GM10266 (cell line): Measurements from ENCODE around the gene TRAPPC3L.

Experiments
- DNase-seq: peaks from one replicate; pipeline ENCODE4 v3.0.0; 2012; ENCODE audit errors: extremely low spot score
- CTCF ChIP-seq: IDR thresholded peaks from 2 replicates; pipeline ENCODE4 v1.5.1; 2012; ENCODE audit warnings: mild to moderate bottlenecking, low read depth; ENCODE audit not compliant: control insufficient read depth, insufficient read depth; ENCODE audit errors: missing control alignments

TRAPPC3L gene

GRCh38 chr6:116482780-116483179 lies 62.7 kb downstream of the TRAPPC3L start:
- no peak for DNase-seq
- no peak for TF ChIP-seq CTCF

DNA sequence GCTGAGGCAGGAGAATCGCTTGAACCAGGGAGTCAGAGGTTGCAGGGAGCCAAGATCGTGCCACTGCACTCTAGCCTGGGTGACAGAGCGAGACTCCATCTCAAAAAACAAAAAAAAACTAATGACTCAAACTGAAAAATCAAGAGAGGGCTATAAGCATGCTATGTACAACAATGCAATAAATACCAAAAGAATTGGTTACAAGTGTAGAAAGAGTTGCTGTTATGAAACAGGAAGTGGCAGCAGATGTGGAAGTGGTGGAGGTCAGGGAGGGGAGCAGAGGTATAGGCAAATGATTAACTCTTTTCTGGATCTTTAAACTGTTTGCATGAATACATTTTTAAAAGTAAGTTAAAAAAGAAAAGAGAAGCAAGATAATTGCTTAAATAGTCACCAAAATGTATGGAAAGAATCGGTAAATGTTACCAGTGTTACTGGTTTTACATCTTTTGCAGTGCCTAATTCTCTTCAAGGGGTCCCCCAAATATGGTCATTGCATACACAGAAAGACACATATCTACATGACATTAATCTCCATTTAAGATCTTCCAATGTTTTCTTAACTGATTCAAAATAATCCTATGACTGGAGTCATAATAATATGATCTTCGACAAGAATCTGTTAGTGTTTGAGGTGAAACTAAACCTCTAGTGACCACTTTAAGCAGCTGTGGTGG lies 69.3 kb downstream of the TRAPPC3L start:
- DNase-seq: peak; percentile 48
- TF ChIP-seq CTCF: no peak

GRCh38 chr6:116475141-116475540 lies 70.3 kb downstream of the TRAPPC3L start:
- no peak for TF ChIP-seq CTCF

DNA sequence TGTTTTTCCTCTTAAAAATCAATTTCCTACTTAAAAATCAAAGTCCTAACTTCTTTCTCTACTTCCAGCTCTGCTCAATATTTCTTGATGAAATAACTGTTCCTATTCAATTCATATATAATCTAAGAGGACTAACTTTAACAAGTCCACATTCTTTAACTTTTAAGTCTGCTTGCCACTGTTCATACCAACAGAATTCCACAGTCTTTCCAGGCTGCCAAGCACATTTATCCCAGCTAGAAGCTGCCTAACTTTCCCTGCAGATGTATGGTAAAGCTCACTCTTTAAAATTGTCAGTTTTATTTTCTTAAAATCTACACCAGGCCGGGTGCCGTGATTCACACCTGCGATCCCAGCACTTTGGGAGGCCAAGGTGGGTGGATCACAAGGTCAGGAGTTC lies 72.8 kb downstream of the TRAPPC3L start:
- no peak for DNase-seq
- TF ChIP-seq CTCF: no peak

More at GRCh38 chr6:116475141-116475540, 70.3 kb downstream of the TRAPPC3L start:
- DNase-seq: no peak

DNA sequence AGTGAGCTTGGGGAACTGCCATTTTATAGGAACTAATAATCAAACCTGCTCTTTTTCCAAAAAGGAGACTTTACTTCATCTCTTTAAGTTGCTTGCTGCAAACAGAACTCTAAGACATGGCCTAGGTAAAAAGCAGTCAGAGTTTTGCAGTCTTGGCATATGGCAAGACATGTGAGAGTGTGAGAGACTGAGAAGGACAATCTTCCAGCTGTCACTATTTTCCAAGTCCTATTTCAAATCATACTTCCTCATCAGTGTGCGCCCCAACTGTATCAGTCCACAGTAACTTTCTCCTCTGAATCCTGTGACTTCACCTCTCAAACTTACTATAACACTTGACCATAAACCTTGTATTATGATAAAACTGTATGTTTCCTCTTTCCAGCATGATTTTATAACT lies 74.0 kb downstream of the TRAPPC3L start:
- no peak for TF ChIP-seq CTCF
- no peak for DNase-seq

DNA sequence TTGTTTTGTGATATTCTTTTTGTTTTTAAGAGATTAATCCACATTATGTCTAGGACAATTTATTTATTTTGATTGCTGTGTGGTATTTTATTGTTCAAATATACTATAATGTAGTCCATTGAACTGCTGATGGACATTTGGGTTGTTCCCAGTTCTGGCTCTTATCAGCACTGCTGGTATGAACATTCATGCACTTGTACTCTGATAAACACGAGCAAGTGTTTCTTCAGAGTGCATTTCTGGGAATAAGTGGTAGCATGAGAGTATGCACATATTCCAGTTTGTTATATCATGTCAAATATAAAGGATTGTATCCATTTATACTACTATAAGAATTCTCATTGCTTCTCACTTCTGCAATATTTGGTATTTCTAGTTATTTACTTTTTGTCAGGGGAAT lies 77.2 kb downstream of the TRAPPC3L start:
- DNase-seq: no peak
- TF ChIP-seq CTCF: no peak

DNA sequence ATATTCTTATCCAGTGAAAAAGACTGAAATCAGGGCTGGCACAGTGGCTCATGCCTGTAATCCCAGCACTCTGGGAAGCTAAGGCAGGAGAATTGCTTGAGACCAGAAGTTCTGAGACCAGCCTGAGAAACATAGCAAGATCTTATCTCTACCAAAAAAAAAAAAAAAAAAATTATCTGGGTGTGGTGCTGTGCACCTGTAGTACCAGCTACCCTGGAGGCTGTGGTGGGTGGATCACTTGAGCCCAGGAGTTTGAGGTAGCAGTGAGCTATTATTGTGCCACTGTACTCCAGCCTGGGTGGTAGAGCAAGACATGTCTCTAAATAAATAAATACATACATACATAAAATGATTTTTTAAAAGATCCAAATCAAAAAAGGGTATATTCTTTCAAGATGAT lies 78.0 kb downstream of the TRAPPC3L start:
- no peak for DNase-seq
- TF ChIP-seq CTCF: no peak
